EL (cell line): ENCODE data around the gene NRL.
"Not testable (repeated sequence)": the region's sequence is repeated elsewhere in the genome, so short reads cannot be mapped to it uniquely, and the experiment has no call there.

Experiments used
- DNase-seq: peaks from one replicate; pipeline ENCODE4 v3.0.0-alpha.2; 2016

The NRL gene

DNA sequence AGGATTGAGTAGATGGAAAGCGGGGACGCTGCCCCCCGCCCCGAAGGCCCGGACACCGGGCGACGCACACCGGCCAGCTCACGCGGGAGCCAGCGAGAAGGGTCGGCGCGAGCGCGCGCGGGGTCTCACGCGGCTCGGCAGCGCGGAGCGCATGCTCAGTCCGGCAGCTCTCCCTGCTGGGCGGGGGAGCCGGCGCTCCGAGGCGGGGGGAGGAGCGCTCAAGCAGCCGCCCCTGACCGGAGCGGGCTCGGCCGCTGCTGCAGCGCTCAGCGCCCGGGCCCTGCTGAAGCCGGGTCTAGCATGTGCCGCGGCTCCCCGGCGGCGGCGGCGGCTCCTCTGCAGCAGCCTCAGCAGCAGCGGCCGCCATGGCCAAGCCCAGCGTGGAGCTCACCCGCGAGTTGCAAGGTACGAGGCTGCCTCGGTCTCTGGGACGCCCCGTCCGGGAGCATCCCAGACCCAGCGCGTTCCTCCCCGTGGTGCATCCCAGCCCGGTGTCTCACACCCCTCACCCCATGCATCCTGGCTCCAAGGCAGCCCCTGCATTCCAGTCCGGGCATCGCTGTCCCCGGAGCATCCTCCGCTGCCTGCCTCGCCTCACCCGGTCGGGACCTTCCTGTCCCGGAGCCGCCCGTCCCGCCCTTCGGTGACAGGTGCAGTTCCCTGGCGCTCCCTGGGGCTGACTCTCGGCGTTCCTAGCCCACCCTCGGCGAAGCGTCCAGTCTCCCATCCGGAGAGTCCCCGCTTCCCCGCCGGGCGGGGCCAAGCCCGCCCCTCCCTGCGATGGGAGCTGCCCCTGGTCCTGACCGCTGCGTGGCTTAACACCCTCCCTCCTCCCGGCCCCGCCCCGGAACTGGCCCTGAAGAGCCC is 62.7 kb downstream of the NRL start, which contains the start of gene CARMIL3:
Gene CARMIL3 (plus strand): TSS at position 221 of the 867 bp plus-strand sequence. CDS start 145 bp downstream, at position 366.
- peak; percentile 55 for DNase-seq

DNA sequence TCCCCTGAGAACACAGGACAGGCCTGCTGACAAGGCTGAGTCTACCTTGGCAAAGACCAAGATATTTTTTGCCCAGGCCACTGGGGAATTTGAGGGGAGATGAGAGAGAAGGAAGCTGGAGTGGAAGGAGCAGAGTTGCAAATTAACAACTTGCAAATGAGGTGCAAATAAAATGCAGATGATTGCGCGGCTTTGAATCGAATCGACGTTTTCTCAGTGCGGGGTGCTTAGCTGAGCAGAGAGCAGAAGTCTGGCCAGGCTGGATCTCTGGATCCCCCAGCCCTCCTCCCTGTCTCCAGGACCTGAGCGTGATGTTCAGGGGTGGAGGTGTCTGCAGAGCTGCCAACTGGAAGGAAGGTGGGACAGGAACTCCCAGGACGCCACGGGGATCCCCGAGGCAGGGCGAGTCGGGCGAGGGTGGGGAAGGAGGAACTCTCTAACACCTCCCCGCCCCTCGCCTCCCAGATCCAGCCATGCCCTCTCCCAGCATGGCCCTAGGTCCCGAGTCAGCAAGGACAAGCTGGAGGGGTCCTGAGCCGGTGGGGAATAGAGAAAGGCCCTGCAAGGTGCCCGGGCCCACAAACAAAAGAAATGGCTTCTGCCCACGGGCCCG is 63.5 kb downstream of the NRL start:
- DNase-seq: no peak

DNA sequence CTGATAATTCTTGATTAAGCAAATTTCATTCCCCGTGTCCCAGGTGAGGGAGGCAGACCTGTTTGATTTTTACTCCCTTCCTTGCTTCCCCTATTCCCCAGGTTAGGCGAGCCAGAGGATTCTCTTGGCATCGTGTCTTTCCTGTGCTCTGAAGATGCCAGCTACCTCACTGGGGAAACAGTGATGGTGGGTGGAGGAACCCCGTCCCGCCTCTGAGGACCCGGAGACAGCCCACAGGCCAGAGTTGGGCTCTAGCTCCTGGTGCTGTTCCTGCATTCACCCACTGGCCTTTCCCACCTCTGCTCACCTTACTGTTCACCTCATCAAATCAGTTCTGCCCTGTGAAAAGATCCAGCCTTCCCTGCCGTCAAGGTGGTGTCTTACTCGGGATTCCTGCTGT is 64.0 kb downstream of the NRL start:
- DNase-seq: not testable (repeated sequence)

GRCh38 chr14:24049002-24049401 is 65.7 kb downstream of the NRL start:
- DNase-seq: not testable (repeated sequence)

GRCh38 chr14:24042746-24043145 is 72.0 kb downstream of the NRL start:
- no peak for DNase-seq

DNA sequence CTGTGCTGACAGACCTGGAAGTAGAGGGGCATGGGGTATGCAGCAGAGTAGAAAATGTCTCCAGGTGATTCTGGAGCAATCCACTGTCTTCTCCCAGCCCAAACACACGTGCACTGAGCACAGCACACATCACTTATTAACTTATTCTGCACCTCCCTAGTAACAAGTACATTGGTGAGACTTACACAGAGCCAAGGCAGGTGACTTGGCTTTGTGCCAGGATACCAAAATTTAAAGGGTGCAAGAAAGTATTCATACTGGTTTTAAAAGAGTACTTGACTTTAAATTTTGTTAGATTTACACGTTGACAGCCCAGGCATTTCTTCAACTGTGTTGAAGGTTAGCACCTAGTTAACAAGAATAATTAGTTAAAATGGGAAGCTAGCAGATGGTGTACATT is 74.1 kb downstream of the NRL start:
- DNase-seq: no peak

GRCh38 chr14:24038686-24039085 is 76.1 kb downstream of the NRL start:
- DNase-seq: no peak

- DNase-seq: no peak
Observed at GRCh38 chr14:24037658-24038037, 77.1 kb downstream of the NRL start.

DNA sequence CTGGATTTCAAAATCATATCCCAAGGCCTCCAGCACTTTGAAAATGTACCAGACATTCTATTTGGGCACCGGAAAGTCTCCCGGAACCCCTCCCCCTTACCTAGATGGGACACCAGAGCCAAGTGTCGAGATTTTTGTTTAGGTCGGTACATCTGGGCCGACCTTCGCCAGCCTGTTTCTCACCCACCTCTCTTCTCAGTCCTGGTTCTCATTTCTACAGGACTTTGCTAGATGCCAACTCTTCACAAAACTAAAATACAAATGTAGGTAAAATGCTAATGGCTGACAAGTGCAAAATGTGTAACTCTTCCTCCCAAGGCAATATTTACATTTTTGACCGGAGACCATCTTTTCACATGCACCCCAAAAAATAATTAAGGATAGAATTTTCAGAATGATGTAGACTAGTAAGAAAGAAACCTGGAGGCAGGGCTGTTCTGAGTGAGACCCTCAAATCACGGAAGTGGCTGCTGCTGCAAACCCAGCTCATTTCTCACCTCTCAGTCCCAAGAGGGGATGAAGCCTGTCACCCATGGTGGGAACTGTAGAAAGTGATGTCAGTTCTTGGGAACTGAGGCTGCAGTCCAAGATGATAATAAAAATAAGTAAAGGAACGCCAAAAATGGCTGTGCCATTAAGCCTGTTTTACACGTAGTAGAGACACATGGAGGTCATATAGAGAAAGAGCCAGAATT is 77.6 kb downstream of the NRL start:
- DNase-seq: not testable (repeated sequence)

DNA sequence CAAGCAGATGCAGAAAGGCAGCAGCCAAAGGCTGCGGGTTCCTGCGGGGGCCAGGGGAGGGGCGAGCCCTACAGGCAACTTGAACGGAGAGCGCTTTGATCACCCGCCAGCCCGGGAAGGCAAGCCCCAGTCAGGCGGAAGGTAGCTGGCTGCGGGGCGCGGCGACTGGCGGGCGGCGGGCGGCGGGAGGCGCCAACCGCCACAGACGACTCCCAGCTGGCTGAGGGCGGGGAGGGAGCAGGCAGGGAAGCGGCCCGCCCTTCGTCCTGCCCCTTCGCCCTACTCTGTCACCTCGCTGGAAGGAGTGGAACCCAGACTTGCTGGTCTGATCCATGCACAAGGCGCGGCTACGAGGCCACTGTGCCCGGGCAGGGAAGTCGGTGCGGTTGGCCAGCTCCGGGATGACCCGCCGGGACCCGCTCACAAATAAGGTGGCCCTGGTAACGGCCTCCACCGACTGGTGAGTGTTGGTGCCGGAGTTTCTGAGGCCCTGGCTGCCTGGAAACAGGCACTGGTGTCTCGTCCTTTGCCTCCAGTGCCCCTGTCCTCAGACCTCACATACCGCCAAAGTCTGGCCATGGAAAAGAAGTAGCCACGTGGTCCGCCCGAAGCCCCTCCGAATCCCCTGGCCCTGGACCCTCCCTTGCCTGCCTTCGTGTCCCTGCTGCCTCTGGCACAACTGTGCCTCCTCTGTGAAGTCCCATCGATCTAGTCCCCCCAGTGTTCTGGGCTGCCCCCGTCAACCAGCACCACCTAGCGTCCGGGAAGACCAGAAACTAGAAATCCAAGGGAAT is 78.4 kb downstream of the NRL start:
- peak; percentile 72 for DNase-seq

DNA sequence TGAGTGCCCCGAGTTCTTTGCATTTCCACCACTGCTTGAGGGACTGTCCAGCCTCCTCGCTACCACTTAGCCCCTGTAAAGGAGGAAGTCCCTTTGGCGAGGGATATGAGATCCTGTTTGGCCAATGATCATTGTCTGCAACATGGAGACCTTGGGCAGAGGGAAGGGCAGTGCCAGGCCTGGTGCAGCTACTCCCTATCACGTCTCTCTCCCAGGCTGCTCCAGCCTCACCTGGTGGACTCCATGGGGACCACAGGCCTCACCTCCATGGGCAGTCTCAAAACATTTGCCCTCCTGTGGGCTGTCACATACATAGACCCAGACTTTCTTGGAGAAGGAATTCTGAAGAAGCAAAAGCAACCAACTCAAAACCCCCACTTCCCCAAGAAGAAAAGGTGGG is 79.0 kb downstream of the NRL start:
- DNase-seq: not testable (repeated sequence)

DNA sequence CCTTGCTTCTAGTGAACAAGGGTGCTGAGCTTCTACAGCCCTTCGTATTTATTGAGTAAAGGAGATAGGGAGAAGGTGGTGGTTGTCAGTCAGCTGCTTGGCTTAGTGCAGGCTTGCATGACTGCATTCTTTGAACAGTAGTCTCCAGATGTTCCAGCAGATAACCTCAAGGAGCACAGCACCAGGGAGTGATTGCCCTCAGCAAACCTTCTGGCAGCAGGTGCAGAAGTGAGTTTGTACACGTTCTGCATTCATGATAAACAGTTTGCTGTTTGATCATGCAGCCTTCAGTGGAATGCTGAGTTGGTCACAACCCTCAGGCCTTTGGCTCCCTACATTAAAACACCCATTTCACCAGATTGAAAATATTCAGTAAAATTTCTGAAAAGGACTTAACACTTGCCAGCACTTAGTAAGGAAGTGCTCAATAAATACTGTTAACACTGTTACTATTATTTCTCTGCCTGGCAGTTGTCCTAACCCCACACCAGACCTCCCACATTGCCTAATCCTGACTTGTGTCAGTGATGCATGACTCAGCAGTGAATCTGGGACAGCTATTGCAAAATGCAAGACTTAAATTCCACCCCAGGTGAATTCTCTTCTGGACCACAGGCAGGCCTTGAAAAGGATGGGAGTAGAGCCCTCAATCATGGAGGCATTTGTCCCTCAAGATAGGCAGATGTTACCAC is 81.9 kb downstream of the NRL start:
- DNase-seq: peak; percentile 59

GRCh38 chr14:24031331-24031730 is 83.4 kb downstream of the NRL start:
- DNase-seq: not testable (repeated sequence)

DNA sequence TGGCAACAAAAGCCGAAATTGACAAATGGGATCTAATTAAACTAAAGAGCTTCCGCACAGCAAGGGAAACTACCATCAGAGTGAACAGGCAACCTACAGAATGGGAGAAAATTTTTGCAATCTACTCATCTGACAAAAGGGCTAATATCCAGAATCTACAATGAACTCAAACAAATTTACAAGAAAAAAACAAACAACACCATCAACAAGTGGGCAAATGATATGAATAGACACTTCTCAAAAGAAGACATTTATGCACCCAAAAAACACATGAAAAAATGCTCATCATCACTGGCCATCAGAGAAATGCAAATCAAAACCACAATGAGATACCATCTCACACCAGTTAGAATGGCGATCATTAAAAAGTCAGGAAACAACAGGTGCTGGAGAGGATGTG is 85.1 kb downstream of the NRL start:
- not testable (repeated sequence) for DNase-seq
